ENCODE results near the gene DAZL. TPM values are rescaled to one million over a fixed set of nuclear protein-coding genes. Genes with fewer than 3 reads are reported as not detected.
A peak's percentile ranks its signal among the peaks of the same experiment; 100 is the strongest.

Gene DAZL
- total RNA-seq, 2 experiments from 2014 or later = not detected

DNA sequence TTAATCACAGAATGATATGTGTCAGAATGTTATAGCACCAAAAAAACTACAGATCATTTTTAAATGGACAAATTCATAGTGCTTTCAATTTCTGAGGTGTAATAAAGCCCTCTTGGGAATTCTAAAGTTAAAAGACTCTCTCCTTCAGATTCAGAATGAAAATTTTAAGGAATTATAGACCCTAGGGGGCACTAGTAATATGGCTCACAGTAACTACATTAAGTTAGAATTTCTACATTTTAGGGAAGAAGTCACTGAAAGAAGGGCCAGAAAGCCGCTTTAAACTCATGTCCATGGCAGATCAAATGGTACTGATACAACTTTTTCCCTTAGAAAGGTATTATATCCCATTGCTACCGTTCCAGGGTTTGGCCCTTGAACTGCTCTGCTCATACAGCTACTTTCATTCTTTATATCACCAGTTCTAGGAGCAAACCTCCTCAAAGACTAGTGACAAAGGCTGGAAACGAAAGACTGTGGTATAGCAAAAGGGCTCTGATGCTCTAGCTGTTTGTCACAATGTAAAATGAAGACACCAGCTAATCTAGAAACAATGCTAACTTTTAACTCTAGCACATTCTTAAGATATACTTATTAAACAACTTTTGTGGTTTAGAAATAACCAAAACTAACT is 18.1 kb downstream of the DAZL start:
- ChIA-PET CTCF (interaction anchor here (1.6 kb wide), 1 partner anchor 14 kb away, joined by 8 read pairs; no protein-coding TSS in a partner anchor), POLR2A (interaction anchor here (0.7 kb wide), 1 partner anchor 301 kb away, joined by 3 read pairs; no protein-coding TSS in a partner anchor)
- H3K4me3 Mint-ChIP-seq = no peak overlapping the region
- H3K27me3 Mint-ChIP-seq = peaks cover 12% of the 10 kb centered on the region
- DNase-seq = no peak
- peaks cover 13% of the 10 kb centered on the region for H3K4me1 Mint-ChIP-seq
- no peaks in the 10 kb centered on the region for H3K9me3 Mint-ChIP-seq
- H3K27ac Mint-ChIP-seq = no peak overlapping the region
- H3K36me3 Mint-ChIP-seq (ENCODE audit: low read depth) = no peaks in the 10 kb centered on the region

DNA sequence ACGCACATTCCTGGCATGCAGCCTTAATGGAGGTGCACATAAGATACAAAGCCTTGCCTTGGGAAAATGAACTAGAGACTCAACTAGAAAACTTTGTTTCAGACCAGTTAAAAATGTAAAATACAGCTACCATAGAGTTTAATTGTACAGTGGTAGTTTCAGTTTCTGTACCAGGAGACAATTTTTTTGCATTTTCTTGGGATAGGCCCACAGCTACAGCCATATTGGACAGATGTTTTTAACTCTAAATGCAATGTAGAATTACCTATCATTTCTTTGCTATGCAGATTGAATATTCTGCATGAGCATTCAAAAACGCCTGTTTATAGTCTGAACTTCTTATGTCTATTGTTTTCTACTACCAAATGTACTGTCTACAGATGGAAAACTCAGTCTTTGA is 20.3 kb downstream of the DAZL start:
- no peak overlapping the region for H3K27ac Mint-ChIP-seq
- no peak overlapping the region for H3K4me3 Mint-ChIP-seq

DNA sequence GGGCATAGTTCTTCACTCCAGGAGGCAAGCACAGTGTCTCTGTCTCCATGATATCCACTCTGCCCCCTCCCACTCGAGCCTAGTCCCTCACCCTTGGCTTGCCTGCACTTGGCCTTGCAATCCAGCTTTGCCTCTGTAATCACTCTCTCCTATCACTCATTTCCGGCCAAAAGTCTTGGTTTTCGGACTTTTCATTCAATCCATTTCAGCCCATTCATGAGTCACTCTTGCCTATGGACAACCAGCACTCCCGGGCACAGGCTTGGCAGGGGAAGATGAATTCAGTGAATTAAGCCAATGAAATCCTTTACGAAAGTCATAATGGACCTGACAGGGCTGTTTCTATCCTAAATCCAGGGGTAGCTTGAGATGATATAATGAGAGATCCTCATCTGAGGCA is 21.7 kb downstream of the DAZL start:
- no peak overlapping the region for H3K4me3 Mint-ChIP-seq
- ChIA-PET POLR2A (no interaction called here), CTCF (interaction anchor here (0.6 kb wide), 1 partner anchor 138 kb away, joined by 3 read pairs; no protein-coding TSS in a partner anchor)
- peaks cover 15% of the 10 kb centered on the region for H3K27me3 Mint-ChIP-seq
- DNase-seq = no peak
- H3K36me3 Mint-ChIP-seq (ENCODE audit: low read depth) = no peaks in the 10 kb centered on the region
- H3K27ac Mint-ChIP-seq = no peak overlapping the region
- no peaks in the 10 kb centered on the region for H3K4me1 Mint-ChIP-seq
- H3K9me3 Mint-ChIP-seq = no peaks in the 10 kb centered on the region

More for the DNA sequence above, 20.3 kb downstream of the DAZL start:
- H3K36me3 Mint-ChIP-seq (ENCODE audit: low read depth) = no peaks in the 10 kb centered on the region
- POLR2A ChIA-PET = no interaction called here
- H3K27me3 Mint-ChIP-seq = peaks cover 14% of the 10 kb centered on the region
- DNase-seq = no peak
- H3K9me3 Mint-ChIP-seq = no peaks in the 10 kb centered on the region
- H3K4me1 Mint-ChIP-seq = peaks cover 5% of the 10 kb centered on the region
- CTCF ChIA-PET = no interaction called here

DNA sequence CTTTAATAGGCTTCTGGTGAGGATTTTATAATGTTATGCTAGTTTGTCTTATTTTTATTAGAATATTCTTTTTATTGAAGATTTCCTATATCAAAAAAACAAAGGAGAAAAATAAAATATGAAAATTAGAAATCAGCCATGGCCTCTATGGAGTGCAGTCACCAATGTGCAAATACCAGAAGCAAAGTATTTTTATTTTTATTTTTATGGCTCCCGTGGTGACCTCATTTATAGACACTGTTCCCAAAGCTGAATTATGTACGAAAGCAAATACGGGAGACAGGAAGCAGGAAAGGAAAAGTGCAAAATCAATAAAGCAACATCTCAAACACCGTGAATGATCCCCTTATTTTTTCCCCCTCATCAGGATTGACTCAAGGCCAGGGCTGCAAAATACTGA is 35.1 kb downstream of the DAZL start:
- no peak overlapping the region for H3K27ac Mint-ChIP-seq
- no peaks in the 10 kb centered on the region for H3K9me3 Mint-ChIP-seq
- no peak overlapping the region for H3K4me3 Mint-ChIP-seq
- no peaks in the 10 kb centered on the region for H3K36me3 Mint-ChIP-seq (ENCODE audit: low read depth)
- peaks cover 32% of the 10 kb centered on the region for H3K27me3 Mint-ChIP-seq
- ChIA-PET CTCF (interaction anchor here (0.6 kb wide), 1 partner anchor 1388 kb away, joined by 3 read pairs; no protein-coding TSS in a partner anchor), POLR2A (no interaction called here)
- no peak for DNase-seq
- no peaks in the 10 kb centered on the region for H3K4me1 Mint-ChIP-seq

DNA sequence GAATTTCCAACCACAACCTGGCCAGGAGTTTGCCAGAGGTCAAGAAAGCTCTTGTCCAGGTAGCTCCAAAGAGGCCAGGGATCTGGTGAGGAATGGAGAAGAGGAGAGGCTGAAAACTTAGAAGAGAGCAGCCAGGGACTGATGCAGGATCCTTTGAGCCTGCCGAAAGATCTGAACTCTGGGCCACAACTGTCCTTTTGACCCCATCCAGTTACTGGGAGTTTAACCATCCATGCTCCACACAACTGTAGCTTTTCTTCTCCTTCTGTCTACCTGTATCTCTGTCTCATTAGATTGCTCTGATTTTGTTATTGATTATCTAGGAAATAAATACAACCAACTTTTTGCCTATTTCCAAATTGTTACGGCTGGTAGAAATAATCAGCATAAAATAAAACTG is 36.7 kb downstream of the DAZL start:
- POLR2A ChIA-PET = no interaction called here
- peaks cover 4% of the 10 kb centered on the region for H3K36me3 Mint-ChIP-seq (ENCODE audit: low read depth)
- H3K4me1 Mint-ChIP-seq = no peaks in the 10 kb centered on the region
- no peak for DNase-seq
- H3K27ac Mint-ChIP-seq = no peak overlapping the region
- H3K4me3 Mint-ChIP-seq = no peak overlapping the region
- peaks cover 36% of the 10 kb centered on the region for H3K27me3 Mint-ChIP-seq
- no peaks in the 10 kb centered on the region for H3K9me3 Mint-ChIP-seq
- CTCF ChIA-PET = no interaction called here

DNA sequence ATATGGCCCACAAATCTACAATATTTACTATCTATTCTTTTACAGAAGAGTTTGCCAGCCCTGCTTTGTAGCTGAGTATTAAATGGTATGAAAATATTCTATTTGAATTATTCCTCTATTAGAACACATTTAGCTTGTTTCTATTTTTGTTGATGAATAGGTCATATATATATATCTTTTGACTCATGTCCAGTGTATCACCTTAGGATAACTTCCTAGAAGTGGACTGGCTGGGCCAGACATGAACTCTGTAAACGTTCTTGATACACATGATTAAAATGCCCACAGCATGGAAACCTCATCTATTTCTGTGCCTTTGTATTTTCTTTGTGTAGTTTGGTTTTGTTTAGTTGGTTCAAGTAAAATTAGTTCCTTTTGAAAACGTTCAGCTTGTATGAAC is 37.1 kb downstream of the DAZL start:
- Mint-ChIP-seq H3K27me3 (peaks cover 35% of the 10 kb centered on the region), H3K4me1 (no peaks in the 10 kb centered on the region), H3K9me3 (no peaks in the 10 kb centered on the region), H3K36me3 (ENCODE audit: low read depth) (peaks cover 4% of the 10 kb centered on the region), H3K27ac (no peak overlapping the region), H3K4me3 (no peak overlapping the region)
- ChIA-PET CTCF (interaction anchor here (0.6 kb wide), 1 partner anchor 26 kb away, joined by 3 read pairs; no protein-coding TSS in a partner anchor), POLR2A (no interaction called here)
- DNase-seq = no peak

DNA sequence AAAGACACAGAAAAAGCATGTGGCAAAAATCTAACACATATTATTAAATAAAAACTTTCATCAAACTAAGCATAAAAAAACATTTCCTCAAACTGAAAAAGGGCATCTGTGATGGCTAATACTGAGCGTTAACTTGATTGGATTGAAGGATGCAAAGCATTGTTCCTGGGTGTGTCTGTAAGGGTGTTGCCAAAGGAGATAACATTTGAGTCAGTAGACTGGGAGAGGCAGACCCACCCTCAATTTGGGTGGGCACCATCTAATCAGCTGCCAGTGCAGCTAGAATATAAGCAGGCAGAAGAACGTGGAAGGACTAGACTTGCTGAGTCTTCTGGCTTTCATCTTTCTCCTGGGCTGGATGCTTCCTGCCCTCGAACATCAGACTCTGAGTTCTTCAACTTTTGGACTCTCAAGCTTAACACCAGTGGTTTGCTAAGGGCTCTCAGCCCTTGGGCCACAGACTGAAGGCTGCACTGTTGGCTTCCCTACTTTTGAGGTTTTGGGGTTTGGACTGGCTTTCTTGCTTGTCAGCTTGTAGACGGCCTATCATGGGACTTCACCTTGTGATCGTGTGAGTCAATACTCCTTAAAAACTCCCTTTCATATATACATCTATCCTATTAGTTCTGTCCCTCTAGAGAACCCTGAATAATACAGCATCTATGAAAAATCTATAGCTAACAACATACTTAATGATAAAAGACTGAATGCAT is 45.4 kb downstream of the DAZL start:
- CTCF ChIA-PET = no interaction called here
- H3K4me1 Mint-ChIP-seq = peaks cover 6% of the 10 kb centered on the region
- peaks cover 21% of the 10 kb centered on the region for H3K27me3 Mint-ChIP-seq
- H3K36me3 Mint-ChIP-seq (ENCODE audit: low read depth) = peaks cover 4% of the 10 kb centered on the region
- no peaks in the 10 kb centered on the region for H3K9me3 Mint-ChIP-seq
- H3K27ac Mint-ChIP-seq = no peak overlapping the region
- no peak overlapping the region for H3K4me3 Mint-ChIP-seq
- no peak for DNase-seq
- POLR2A ChIA-PET = no interaction called here

DNA sequence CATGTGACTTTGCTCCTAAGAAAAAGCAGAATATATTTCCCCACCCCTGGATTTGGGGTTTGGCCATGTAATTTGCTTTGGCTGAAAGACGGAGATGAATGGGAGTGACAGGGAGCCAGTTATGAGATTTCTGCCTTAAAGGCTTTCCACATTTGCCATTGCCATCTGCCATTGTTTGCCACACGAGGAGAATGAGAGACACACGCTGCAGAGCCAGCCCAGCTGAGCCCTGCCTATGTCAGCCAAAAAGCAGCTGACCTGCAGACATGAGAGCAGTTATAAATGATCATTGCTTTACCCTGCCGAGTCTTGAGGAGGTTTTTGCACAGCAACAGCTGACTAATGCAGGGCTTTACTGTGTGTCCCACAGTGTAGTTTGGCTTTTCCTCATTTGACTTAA is 51.1 kb downstream of the DAZL start:
- DNase-seq = no peak
- Mint-ChIP-seq H3K27me3 (peaks cover 19% of the 10 kb centered on the region), H3K4me3 (no peak overlapping the region), H3K27ac (no peak overlapping the region), H3K4me1 (peaks cover 14% of the 10 kb centered on the region), H3K36me3 (ENCODE audit: low read depth) (no peaks in the 10 kb centered on the region), H3K9me3 (no peaks in the 10 kb centered on the region)
- ChIA-PET CTCF (interaction anchor here (1.3 to 5.2 kb wide), 2 partner anchors 234 to 286 kb away, joined by 4 to 37 read pairs; no protein-coding TSS in a partner anchor), POLR2A (no interaction called here)

DNA sequence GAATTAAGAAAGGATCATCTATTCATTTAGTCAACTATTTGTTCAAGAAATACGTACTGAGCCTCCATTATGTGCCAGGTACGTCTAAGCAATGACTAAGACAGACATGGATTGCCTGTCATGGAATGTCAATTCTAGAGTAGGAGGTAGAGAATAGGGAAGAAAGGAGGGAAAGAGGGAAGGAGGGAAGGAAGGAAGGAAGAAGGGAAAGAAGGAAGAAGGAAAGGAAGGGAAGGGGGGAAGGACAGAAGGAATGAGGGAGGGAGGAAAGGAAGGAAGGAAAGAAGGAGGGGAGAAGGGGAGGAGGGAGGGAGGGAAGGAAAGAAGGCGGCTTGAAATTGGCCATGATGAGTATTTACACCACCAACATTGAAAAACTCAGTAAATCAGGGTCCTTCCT is 52.5 kb downstream of the DAZL start:
- Mint-ChIP-seq H3K27me3 (peaks cover 18% of the 10 kb centered on the region), H3K27ac (no peak overlapping the region)

DNA sequence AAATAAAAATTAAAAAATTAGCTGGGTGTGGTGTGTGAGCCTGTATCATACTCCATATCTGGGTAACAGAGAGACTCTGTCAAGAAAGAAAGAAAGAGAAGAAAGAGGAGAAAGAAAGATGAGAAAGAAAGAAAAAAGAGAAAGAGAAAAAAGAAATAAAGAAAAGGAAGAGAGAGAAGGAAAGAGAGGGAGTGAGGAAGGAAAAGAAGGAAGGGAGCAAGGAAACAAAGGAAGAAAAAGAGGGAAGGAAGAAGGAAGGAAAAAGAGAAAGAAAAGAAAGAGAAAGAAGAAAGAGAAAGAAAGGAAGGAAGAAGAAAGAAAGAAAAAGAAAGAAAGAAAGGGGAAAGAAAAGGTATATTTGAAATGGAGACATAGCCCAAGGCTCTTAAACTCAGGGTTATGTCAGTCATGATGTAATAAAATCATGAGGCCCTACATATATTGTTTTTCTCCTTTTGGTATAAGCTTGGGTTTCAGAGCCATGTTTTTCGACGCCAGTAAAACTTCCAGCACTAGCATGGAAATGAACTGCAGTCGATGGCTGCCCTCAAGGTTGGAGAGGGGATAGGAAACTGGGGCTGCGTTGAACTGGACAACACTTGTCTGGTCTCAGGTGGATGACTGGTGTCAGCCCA is 53.8 kb downstream of the DAZL start:
- ChIA-PET POLR2A (no interaction called here), CTCF (interaction anchor here (0.6 to 5.2 kb wide), 6 partner anchors 39 to 287 kb away, joined by 3 to 37 read pairs (median 11); partner anchors contain the start of genes DPH3 and OXNAD1)
- Mint-ChIP-seq H3K9me3 (no peaks in the 10 kb centered on the region), H3K27ac (no peak overlapping the region), H3K27me3 (peaks cover 18% of the 10 kb centered on the region), H3K4me3 (no peak overlapping the region), H3K36me3 (ENCODE audit: low read depth) (no peaks in the 10 kb centered on the region), H3K4me1 (peaks cover 8% of the 10 kb centered on the region)
- DNase-seq = no peak

More for the DNA sequence above, 52.5 kb downstream of the DAZL start:
- H3K4me1 Mint-ChIP-seq = peaks cover 11% of the 10 kb centered on the region
- no peak overlapping the region for H3K4me3 Mint-ChIP-seq
- H3K9me3 Mint-ChIP-seq = no peaks in the 10 kb centered on the region
- CTCF ChIA-PET = interaction anchor here (1.3 to 5.2 kb wide), 3 partner anchors 232 to 288 kb away, joined by 4 to 37 read pairs (median 15); partner anchors contain the start of genes DPH3 and OXNAD1
- DNase-seq = no peak
- POLR2A ChIA-PET = no interaction called here
- H3K36me3 Mint-ChIP-seq (ENCODE audit: low read depth) = no peaks in the 10 kb centered on the region

DNA sequence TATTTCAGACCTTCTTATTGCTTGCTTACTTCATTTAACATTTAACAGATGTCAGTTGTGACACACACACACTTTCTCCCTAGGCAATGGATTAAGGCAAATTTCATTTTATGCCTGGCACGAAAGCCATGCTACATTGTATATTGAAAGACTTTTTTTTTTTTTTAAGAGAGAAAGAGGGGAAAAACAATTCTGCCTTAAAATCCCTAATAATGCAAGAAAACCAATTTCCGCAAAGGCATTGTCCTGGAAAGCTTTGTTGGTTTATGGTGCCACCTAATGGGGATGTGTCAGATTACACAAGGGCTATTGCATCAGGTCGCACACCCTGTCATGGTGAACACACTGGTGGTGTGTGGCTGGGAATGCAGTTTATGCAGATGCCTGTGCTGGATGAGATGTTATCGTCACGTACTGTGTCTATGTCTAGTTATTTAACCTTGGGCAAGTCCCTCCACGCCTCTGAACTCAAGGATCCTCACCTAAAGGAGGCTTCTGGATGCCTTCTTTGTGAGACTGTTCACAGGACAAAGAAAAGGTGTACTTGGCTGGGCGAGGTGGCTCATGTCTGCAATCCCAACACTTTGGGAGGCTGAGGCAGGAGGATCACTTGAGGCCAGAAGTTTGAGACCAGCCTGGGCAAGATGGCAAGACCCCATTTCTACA is 54.4 kb downstream of the DAZL start:
- peak overlapping the region; percentile 12 for H3K27ac Mint-ChIP-seq
- H3K4me3 Mint-ChIP-seq = no peak overlapping the region
- DNase-seq = peak; percentile 78
- H3K27me3 Mint-ChIP-seq = peaks cover 17% of the 10 kb centered on the region
- H3K9me3 Mint-ChIP-seq = no peaks in the 10 kb centered on the region
- H3K36me3 Mint-ChIP-seq (ENCODE audit: low read depth) = no peaks in the 10 kb centered on the region
- CTCF ChIA-PET = interaction anchor here (0.7 to 5.2 kb wide), 11 partner anchors 39 to 286 kb away, joined by 3 to 37 read pairs (median 3); partner anchors contain the start of genes DPH3 and OXNAD1
- peaks cover 8% of the 10 kb centered on the region for H3K4me1 Mint-ChIP-seq
- POLR2A ChIA-PET = interaction anchor here (1.4 kb wide), 1 partner anchor 283 kb away, joined by 5 read pairs; no protein-coding TSS in a partner anchor

DNA sequence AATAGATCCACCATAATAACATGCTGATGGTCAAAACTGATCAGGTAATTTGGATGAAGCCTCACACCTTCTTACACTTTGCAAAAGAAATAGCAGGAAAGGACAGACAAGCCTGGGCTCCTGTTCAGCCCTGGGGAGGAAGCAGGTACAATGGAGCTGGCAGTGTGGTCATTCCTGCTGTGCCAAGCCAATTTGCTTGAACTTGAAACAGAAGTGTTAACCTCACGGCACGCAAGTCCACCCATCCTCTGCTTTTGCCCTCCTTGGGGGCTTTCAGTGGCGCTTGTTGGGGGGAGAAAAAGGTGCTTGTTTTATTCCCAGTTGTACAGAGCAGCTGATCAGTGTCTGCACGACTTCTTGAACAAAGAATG is 54.9 kb downstream of the DAZL start:
- no peak overlapping the region for H3K27ac Mint-ChIP-seq
- ChIA-PET POLR2A (interaction anchor here (1.4 kb wide), 1 partner anchor 282 kb away, joined by 5 read pairs; no protein-coding TSS in a partner anchor), CTCF (interaction anchor here (0.7 to 5.2 kb wide), 11 partner anchors 38 to 285 kb away, joined by 3 to 37 read pairs (median 3); partner anchors contain the start of genes DPH3 and OXNAD1)
- no peaks in the 10 kb centered on the region for H3K36me3 Mint-ChIP-seq (ENCODE audit: low read depth)
- H3K27me3 Mint-ChIP-seq = peaks cover 15% of the 10 kb centered on the region
- no peak overlapping the region for H3K4me3 Mint-ChIP-seq
- H3K9me3 Mint-ChIP-seq = no peaks in the 10 kb centered on the region
- no peak for DNase-seq
- peaks cover 8% of the 10 kb centered on the region for H3K4me1 Mint-ChIP-seq

All from activated CD4-positive, alpha-beta memory T cell treated with anti-CD3 and anti-CD28 coated beads, Interleukin-2, amount 10 ng/mL, durations not matched to agents 7 days and 5 days (primary cell).